Lower leg skin (tissue), 4 donors: ENCODE results near the gene C10orf120. TPM values are rescaled to one million over a fixed set of nuclear protein-coding genes. Genes with fewer than 3 reads are reported as not detected.

Source experiments
- DNase-seq, 2 donors: peaks; one replicate each; pipeline ENCODE4 v3.0.0-alpha.2; 2019; ENCODE audit warnings: low spot score in 2 of 2
- H3K4me3 ChIP-seq: fragments of 200-600 bp; sonication (generic); 2 replicates; pipeline ENCODE4 v1.5.1; 2017; ENCODE audit warnings: mild to moderate bottlenecking, low read depth; ENCODE audit not compliant: poor library complexity, severe bottlenecking
- CTCF ChIP-seq, 3 donors: fragments of 450-650 bp; IDR thresholded peaks; one replicate each; pipeline ENCODE4 v1.5.1; 2016; ENCODE audit warnings: antibody characterized with exemption in 3 of 3, mild to moderate bottlenecking in 3 of 3, moderate library complexity in 2 of 3
- POLR2A ChIP-seq, 2 donors: fragments of 450-650 bp; IDR thresholded peaks; one replicate each; pipeline ENCODE4 v1.6.1; 2016 to 2017; ENCODE audit warnings: antibody characterized with exemption in 2 of 2, mild to moderate bottlenecking in 1 of 2, moderate library complexity in 1 of 2
- WGBS, 2 donors: methylation state at CpG; one replicate each; pipeline ENCODE4 v1.1.5; 2018; 5-methylcytosine and 5-hydroxymethylcytosine counted together
- intact Hi-C: fragments of 100-400 bp; cut with DNase I; formaldehyde crosslinking; loops from one replicate; pipeline ENCODE4 v1.15.0; 2023; ENCODE audit warnings: low total_unique reads
- total RNA-seq, 4 donors: library from RNA; depleted of rRNA; stranded (reverse); fragments of >200 nt; gene quantifications; one replicate each; pipeline ENCODE4 v1.1.0, GENCODE V29; 2016

C10orf120 gene
- total RNA-seq, 4 donors from 2014 or later: not detected

GRCh38 chr10:122656308-122656705 lies 43.3 kb downstream of the C10orf120 start:
- no peak for TF ChIP-seq POLR2A (IDR thresholded peaks at IDR 0.05)
- no peak for TF ChIP-seq CTCF (IDR thresholded peaks at IDR 0.05)
- WGBS, 2 donors: 58 to 61% methylated on average over 2 of the region's 2 CpGs
- H3K4me3 ChIP-seq: no peak overlapping the region
- DNase-seq: no peak
- intact Hi-C loops: no loop called here

- WGBS, 2 donors: 78 to 82% methylated on average over 9 of the region's 9 CpGs
- no peak for TF ChIP-seq CTCF (IDR thresholded peaks at IDR 0.05)
- no peak for TF ChIP-seq POLR2A (IDR thresholded peaks at IDR 0.05)
- peak in 1 of 2 donors; percentile 73 for DNase-seq
Measured at GRCh38 chr10:122655524-122656307, 43.9 kb downstream of the C10orf120 start.

GRCh38 chr10:122650331-122650730 lies 49.3 kb downstream of the C10orf120 start:
- WGBS, 2 donors: 85 to 91% methylated on average over 2 of the region's 2 CpGs
- DNase-seq: peak in 1 of 2 donors; percentile 40
- intact Hi-C loops: no loop called here

More at GRCh38 chr10:122655524-122656307, 43.9 kb downstream of the C10orf120 start:
- H3K4me3 ChIP-seq: no peak overlapping the region
- intact Hi-C loops: no loop called here

GRCh38 chr10:122649903-122650302 lies 49.7 kb downstream of the C10orf120 start:
- no peak overlapping the region for H3K4me3 ChIP-seq
- intact Hi-C loops: no loop called here
- 67 to 69% methylated on average over 5 of the region's 5 CpGs for WGBS, 2 donors
- TF ChIP-seq POLR2A (IDR thresholded peaks at IDR 0.05) (no peak), CTCF (IDR thresholded peaks at IDR 0.05) (no peak)
- peak in 1 of 2 donors; percentile 60 for DNase-seq

More at GRCh38 chr10:122650331-122650730, 49.3 kb downstream of the C10orf120 start:
- TF ChIP-seq POLR2A (IDR thresholded peaks at IDR 0.05) (no peak), CTCF (IDR thresholded peaks at IDR 0.05) (no peak)
- H3K4me3 ChIP-seq: no peak overlapping the region

GRCh38 chr10:122648599-122649428 lies 50.8 kb downstream of the C10orf120 start:
- TF ChIP-seq CTCF (IDR thresholded peaks at IDR 0.05) (no peak), POLR2A (IDR thresholded peaks at IDR 0.05) (no peak)
- DNase-seq: peak in 1 of 2 donors; percentile 75
- WGBS, 2 donors: 27 to 35% methylated on average over 10 of the region's 10 CpGs
- H3K4me3 ChIP-seq: no peak overlapping the region
- intact Hi-C loops: no loop called here

Other genes starting within 250 kb of the C10orf120 start
- not detected for gene ARMS2, start 245.2 kb downstream of the C10orf120 start, total RNA-seq
- 100 to 1,000 TPM in 1 of 4 donors, 10 to 100 TPM in 3; 71.0 to 113 (median 84.1) TPM for gene HTRA1, start 238.3 kb downstream of the C10orf120 start, total RNA-seq
- gene DMBT1, start 139.1 kb downstream of the C10orf120 start, total RNA-seq: under 1 TPM in 3 of 4 donors, not detected in 1; 0.04 to 0.29 (median 0.26) TPM
- gene CUZD1, start 146.0 kb upstream of the C10orf120 start, total RNA-seq: under 1 TPM; 0.13 to 0.88 (median 0.54) TPM
- gene FAM24B, start 179.7 kb upstream of the C10orf120 start, total RNA-seq: 1 to 10 TPM; 1.4 to 5.3 (median 4.0) TPM
- not detected for gene FAM24A, start 210.8 kb upstream of the C10orf120 start, total RNA-seq